Esophagus muscularis mucosa (tissue), 4 donors: Measurements from ENCODE around the gene TMEM109. TPM values are rescaled to one million over a fixed set of nuclear protein-coding genes. Genes with fewer than 3 reads are reported as not detected.

Experiments
- DNase-seq: peaks from one replicate; pipeline ENCODE4 v3.0.0-alpha.2; 2017; ENCODE audit errors: extremely low spot score
- H3K27ac ChIP-seq, 4 donors: fragments of 200-600 bp; sonication (generic); replicated peaks in 1 of 4; 1 replicate in 3 of 4; 2 replicates in 1 of 4; pipeline ENCODE4 v1.5.1; 2016 to 2019; ENCODE audit warnings: mild to moderate bottlenecking in 1 of 4
- H3K27me3 ChIP-seq, 4 donors: fragments of 200-600 bp; sonication (generic); one replicate each; pipeline versions ENCODE4 v1.5.1 to v1.6.0; 2016 to 2019
- H3K36me3 ChIP-seq, 4 donors: fragments of 200-600 bp; sonication (generic); one replicate each; pipeline ENCODE4 v1.5.1; 2016 to 2019
- H3K4me1 ChIP-seq, 4 donors: fragments of 200-600 bp; sonication (generic); one replicate each; pipeline ENCODE4 v1.5.1; 2016 to 2019
- H3K4me3 ChIP-seq, 4 donors: fragments of 200-600 bp; sonication (generic); 1 replicate in 2 of 4; 2 replicates in 2 of 4; pipeline ENCODE4 v1.5.1; 2016 to 2019; ENCODE audit warnings: mild to moderate bottlenecking in 4 of 4, moderate library complexity in 1 of 4
- H3K9me3 ChIP-seq, 4 donors: fragments of 200-600 bp; sonication (generic); 1 replicate in 3 of 4; 2 replicates in 1 of 4; pipeline ENCODE4 v1.5.1; 2016 to 2019
- EP300 ChIP-seq: sonication (generic); formaldehyde crosslinking; IDR thresholded peaks from one replicate; pipeline ENCODE4 v1.6.1; 2017; ENCODE audit warnings: antibody characterized with exemption
- POLR2A ChIP-seq: fragments of 450-650 bp; IDR thresholded peaks from one replicate; pipeline ENCODE4 v1.6.1; 2017; ENCODE audit warnings: antibody characterized with exemption, moderate library complexity, mild to moderate bottlenecking, low read depth
- POLR2AphosphoS5 ChIP-seq, 2 donors: sonication (generic); formaldehyde crosslinking; IDR thresholded peaks; one replicate each; pipeline ENCODE4 v1.6.1; 2017; ENCODE audit warnings: antibody characterized with exemption in 2 of 2
- WGBS: methylation state at CpG from one replicate; pipeline ENCODE4 v1.1.5; 2018; 5-methylcytosine and 5-hydroxymethylcytosine counted together
- intact Hi-C: fragments of 100-400 bp; cut with DNase I; formaldehyde crosslinking; loops from one replicate; pipeline ENCODE4 v1.15.1; 2023
- total RNA-seq, 4 donors: library from RNA; depleted of rRNA; stranded (reverse); fragments of >200 nt; gene quantifications; one replicate each; pipeline versions ENCODE4 v1.1.0 to v1.2.1, GENCODE V29; 2016
- TF ChIP-seq, protein P1 (sequence below), 3 experiments: fragments of 200-600 bp in 2 of 3; fragments of 450-650 bp in 1 of 3; sonication (generic) in 2 of 3; IDR thresholded peaks; one replicate each; pipeline ENCODE4 v1.5.1; 2017 to 2019; ENCODE audit warnings: antibody characterized with exemption in 3 of 3, mild to moderate bottlenecking in 2 of 3, moderate library complexity in 1 of 3

TMEM109 gene
- total RNA-seq, 4 donors from 2014 or later = 106 to 186 (median 138) TPM

DNA sequence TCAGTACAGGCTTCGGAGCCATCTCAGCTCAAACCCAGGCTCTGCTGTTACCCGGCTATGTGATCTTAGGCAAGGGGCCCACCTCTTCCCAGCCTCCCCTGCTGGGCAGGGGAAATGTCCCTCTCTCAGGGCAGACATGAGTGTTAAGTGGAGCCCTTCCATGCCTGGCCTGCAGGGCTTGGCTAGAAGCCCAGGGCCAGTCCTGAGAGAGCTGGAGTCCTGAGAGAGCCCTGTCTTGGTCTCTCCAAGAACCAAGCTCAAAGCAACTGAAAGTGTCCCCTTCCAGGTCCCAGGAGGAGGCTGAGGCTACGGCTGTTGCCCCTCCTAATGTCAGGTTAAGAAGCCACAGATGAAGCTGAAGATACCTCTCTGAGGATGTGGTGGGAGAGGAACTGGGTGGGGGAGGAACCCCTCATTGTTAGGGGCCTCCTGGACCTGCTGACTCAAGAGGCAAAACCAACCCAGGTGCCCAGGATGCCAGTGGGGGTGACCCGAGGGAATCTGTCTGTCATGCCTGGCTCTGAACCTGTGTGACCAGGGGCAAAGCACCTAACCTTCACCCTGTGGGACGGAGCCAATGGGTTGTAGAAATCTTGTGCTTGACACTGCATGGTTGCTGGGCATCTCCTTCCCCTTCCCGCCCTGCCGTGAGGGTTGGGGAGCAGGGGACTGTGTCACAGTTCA lies 42.4 kb upstream of the TMEM109 start:
- H3K27ac ChIP-seq = no peak overlapping the region

GRCh38 chr11:60872124-60872960 lies 41.6 kb upstream of the TMEM109 start:
- 100% methylated on average over 2 of the region's 6 CpGs for WGBS
- Histone ChIP-seq H3K9me3 (no peaks in the 10 kb centered on the region), H3K4me3 (no peak overlapping the region), H3K27ac (peak overlapping the region in 1 of 4 donors; percentile 46), H3K27me3 (peaks cover 0 to 6% (median 0%) of the 10 kb centered on the region in 4 donors), H3K4me1 (peaks cover 21 to 30% (median 23%) of the 10 kb centered on the region in 4 donors), H3K36me3 (no peaks in the 10 kb centered on the region)
- TF ChIP-seq, protein P1, sequence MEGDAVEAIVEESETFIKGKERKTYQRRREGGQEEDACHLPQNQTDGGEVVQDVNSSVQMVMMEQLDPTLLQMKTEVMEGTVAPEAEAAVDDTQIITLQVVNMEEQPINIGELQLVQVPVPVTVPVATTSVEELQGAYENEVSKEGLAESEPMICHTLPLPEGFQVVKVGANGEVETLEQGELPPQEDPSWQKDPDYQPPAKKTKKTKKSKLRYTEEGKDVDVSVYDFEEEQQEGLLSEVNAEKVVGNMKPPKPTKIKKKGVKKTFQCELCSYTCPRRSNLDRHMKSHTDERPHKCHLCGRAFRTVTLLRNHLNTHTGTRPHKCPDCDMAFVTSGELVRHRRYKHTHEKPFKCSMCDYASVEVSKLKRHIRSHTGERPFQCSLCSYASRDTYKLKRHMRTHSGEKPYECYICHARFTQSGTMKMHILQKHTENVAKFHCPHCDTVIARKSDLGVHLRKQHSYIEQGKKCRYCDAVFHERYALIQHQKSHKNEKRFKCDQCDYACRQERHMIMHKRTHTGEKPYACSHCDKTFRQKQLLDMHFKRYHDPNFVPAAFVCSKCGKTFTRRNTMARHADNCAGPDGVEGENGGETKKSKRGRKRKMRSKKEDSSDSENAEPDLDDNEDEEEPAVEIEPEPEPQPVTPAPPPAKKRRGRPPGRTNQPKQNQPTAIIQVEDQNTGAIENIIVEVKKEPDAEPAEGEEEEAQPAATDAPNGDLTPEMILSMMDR (IDR thresholded peaks at IDR 0.05) = no peak
- TF ChIP-seq POLR2A (no peak), POLR2AphosphoS5 (IDR thresholded peaks at IDR 0.05) (no peak), EP300 (no peak)
- DNase-seq = no peak
- intact Hi-C loops = no loop called here

More for the DNA sequence above, 42.4 kb upstream of the TMEM109 start:
- no peaks in the 10 kb centered on the region for H3K9me3 ChIP-seq
- TF ChIP-seq, protein P1 (IDR thresholded peaks at IDR 0.05) = peak in 1 of 3 experiments; percentile 22
- no peak for TF ChIP-seq EP300
- H3K27me3 ChIP-seq = peaks cover 0 to 6% (median 0%) of the 10 kb centered on the region in 4 donors
- no peak overlapping the region for H3K4me3 ChIP-seq
- WGBS = 70% methylated on average over 5 of the region's 7 CpGs
- intact Hi-C loops = no loop called here
- no peaks in the 10 kb centered on the region for H3K36me3 ChIP-seq
- H3K4me1 ChIP-seq = peaks cover 21 to 30% (median 23%) of the 10 kb centered on the region in 4 donors
- no peak for DNase-seq

DNA sequence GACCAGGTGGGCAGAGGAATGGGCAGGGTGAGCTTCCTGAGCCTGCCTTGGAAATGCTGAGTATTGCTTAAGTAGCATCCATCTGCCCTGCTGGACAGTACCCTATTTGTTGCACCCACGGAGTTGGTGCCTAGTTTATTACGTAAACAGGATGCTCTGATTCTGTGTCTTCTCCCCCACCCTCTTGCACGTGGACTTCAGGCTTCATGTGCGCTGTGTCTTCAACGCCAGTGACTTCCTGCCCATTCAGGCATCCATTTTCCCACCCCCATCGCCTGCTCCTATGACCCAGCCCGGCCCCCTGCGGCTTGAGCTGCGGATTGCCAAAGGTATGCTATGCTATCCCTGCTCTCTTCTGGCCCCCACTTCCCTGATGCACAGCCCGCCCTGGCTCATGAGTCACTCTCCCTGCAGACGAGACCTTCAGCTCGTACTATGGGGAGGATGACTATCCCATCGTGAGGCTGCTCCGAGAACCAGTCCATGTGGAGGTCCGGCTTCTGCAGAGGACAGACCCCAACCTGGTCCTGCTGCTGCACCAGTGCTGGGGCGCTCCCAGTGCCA lies 40.9 kb upstream of the TMEM109 start:
- H3K36me3 ChIP-seq = peaks cover 0 to under 1% (median 0%) of the 10 kb centered on the region in 4 donors
- TF ChIP-seq POLR2AphosphoS5 (IDR thresholded peaks at IDR 0.05) = no peak
- TF ChIP-seq, protein P1 (IDR thresholded peaks at IDR 0.05) = no peak
- no peak for TF ChIP-seq POLR2A
- TF ChIP-seq EP300 = no peak
- no peak overlapping the region for H3K4me3 ChIP-seq
- peaks cover 25 to 33% (median 28%) of the 10 kb centered on the region in 4 donors for H3K4me1 ChIP-seq
- H3K27me3 ChIP-seq = peaks cover 0 to 6% (median 0%) of the 10 kb centered on the region in 4 donors
- no peaks in the 10 kb centered on the region for H3K9me3 ChIP-seq
- no peak for DNase-seq
- WGBS = 64% methylated on average over 14 of the region's 16 CpGs
- intact Hi-C loops = no loop called here
- H3K27ac ChIP-seq = no peak overlapping the region

- Histone ChIP-seq H3K27me3 (peaks cover 0 to 6% (median 0%) of the 10 kb centered on the region in 4 donors), H3K36me3 (peaks cover 0 to 5% (median 0%) of the 10 kb centered on the region in 4 donors), H3K4me1 (peaks cover 29 to 38% (median 33%) of the 10 kb centered on the region in 4 donors), H3K9me3 (no peaks in the 10 kb centered on the region), H3K27ac (no peak overlapping the region), H3K4me3 (no peak overlapping the region)
- no peak for DNase-seq
- WGBS = 81% methylated on average over 11 of the region's 12 CpGs
- intact Hi-C loops = no loop called here
- no peak for TF ChIP-seq EP300
- no peak for TF ChIP-seq POLR2A
- no peak for TF ChIP-seq POLR2AphosphoS5 (IDR thresholded peaks at IDR 0.05)
- TF ChIP-seq, protein P1 (IDR thresholded peaks at IDR 0.05) = no peak
These were observed 40.4 kb upstream of the TMEM109 start for GRCh38 chr11:60873533-60873932.
